IMR-90 (cell line): ENCODE results near the gene DNAAF3. TPM values are rescaled to one million over a fixed set of nuclear protein-coding genes. Genes with fewer than 3 reads are reported as not detected.

Experiments used
- ATAC-seq: fragments of 200-7000 bp; cut with Tn5 transposase; 2 replicates; pipeline ENCODE4 v1.9.1; 2020; ENCODE audit warnings: low read depth, mild to moderate bottlenecking, moderate library complexity
- BruUV-seq: library from RNA; stranded (reverse); fragments of 400-500 nt; replicated peaks from 2 replicates; lab custom pipeline; 2021; lab: Mats Ljungman, UMichigan
- CTCF ChIA-PET: fragments of 300-600 bp; formaldehyde crosslinking; extraction: SDS; loops from one replicate; lab custom pipeline; 2021; ENCODE audit warnings: antibody characterized with exemption; lab: Yijun Ruan, JAX
- POLR2A ChIA-PET: fragments of 300-600 bp; sonication (Branson Sonifier 250); formaldehyde crosslinking; loops from one replicate; lab custom pipeline; 2022; ENCODE audit warnings: antibody characterized with exemption; ENCODE audit not compliant: unreplicated experiment; lab: Charles Lee
- DNase-seq: peaks from one replicate; pipeline ENCODE4 v3.0.0; 2013
- H2AFZ ChIP-seq: replicated peaks from 2 replicates; pipeline ENCODE3; 2013; ENCODE audit warnings: low read length, mild to moderate bottlenecking; ENCODE audit not compliant: poor library complexity
- H2AK5ac ChIP-seq: 2 replicates; pipeline ENCODE4 v1.6.1; 2013; ENCODE audit warnings: low read depth, low read length, inconsistent platforms
- H2AK9ac ChIP-seq: replicated peaks from 2 replicates; pipeline ENCODE3; 2013; ENCODE audit warnings: mild to moderate bottlenecking, low read depth, low read length, moderate library complexity; ENCODE audit not compliant: poor library complexity
- H2BK120ac ChIP-seq: 2 replicates; pipeline ENCODE4 v1.6.1; 2013; ENCODE audit warnings: low read depth, low read length, inconsistent platforms
- H2BK15ac ChIP-seq: 3 replicates; pipeline ENCODE4 v1.6.1; 2013; ENCODE audit warnings: low read depth, low read length, inconsistent platforms
- H2BK20ac ChIP-seq: 2 replicates; pipeline ENCODE4 v1.6.1; 2013; ENCODE audit warnings: low read depth, mild to moderate bottlenecking, inconsistent platforms, low read length, moderate library complexity
- H2BK5ac ChIP-seq: 2 replicates; pipeline ENCODE4 v1.6.1; 2013; ENCODE audit warnings: mild to moderate bottlenecking, low read depth, low read length, inconsistent platforms; ENCODE audit not compliant: poor library complexity, severe bottlenecking
- H3K14ac ChIP-seq: replicated peaks from 2 replicates; pipeline ENCODE4 v1.6.1; 2013; ENCODE audit warnings: low read depth, low read length, inconsistent platforms
- H3K18ac ChIP-seq: 2 replicates; pipeline ENCODE4 v1.6.1; 2013; ENCODE audit warnings: low read depth, low read length, control low read depth
- H3K23ac ChIP-seq: 2 replicates; pipeline ENCODE4 v1.6.1; 2013; ENCODE audit warnings: low read depth, low read length, inconsistent platforms
- H3K27ac ChIP-seq: 2 replicates; pipeline ENCODE4 v1.5.1; 2013; ENCODE audit warnings: mild to moderate bottlenecking, control low read depth, low read length; ENCODE audit not compliant: insufficient read depth
- H3K27me3 ChIP-seq: 2 replicates; pipeline ENCODE4 v1.6.1; 2013; ENCODE audit warnings: low read length; ENCODE audit not compliant: control insufficient read depth, insufficient read depth
- H3K36me3 ChIP-seq: 2 replicates; pipeline ENCODE4 v1.6.1; 2013; ENCODE audit warnings: low read length, mixed read lengths; ENCODE audit not compliant: control insufficient read depth, insufficient read depth
- H3K4ac ChIP-seq: 2 replicates; pipeline ENCODE4 v1.6.1; 2013; ENCODE audit warnings: low read depth, low read length, inconsistent platforms
- H3K4me1 ChIP-seq: 2 replicates; pipeline ENCODE4 v1.6.1; 2013; ENCODE audit warnings: low read length, mixed read lengths; ENCODE audit not compliant: control insufficient read depth, insufficient read depth
- H3K4me2 ChIP-seq: 2 replicates; pipeline ENCODE4 v1.6.1; 2013; ENCODE audit warnings: low read depth, mild to moderate bottlenecking, control low read depth, low read length, moderate library complexity
- H3K4me3 ChIP-seq: 2 replicates; pipeline ENCODE4 v1.5.1; 2013; ENCODE audit warnings: low read depth, mild to moderate bottlenecking, control low read depth, low read length, moderate library complexity; ENCODE audit not compliant: insufficient read depth
- H3K56ac ChIP-seq: 2 replicates; pipeline ENCODE4 v1.6.1; 2013; ENCODE audit warnings: low read length, inconsistent platforms; ENCODE audit not compliant: insufficient read depth; ENCODE audit errors: extremely low read depth
- H3K79me1 ChIP-seq, 2 experiments: 2 replicates each; pipeline ENCODE4 v1.6.1; 2013; ENCODE audit warnings: low read length in 2 of 2, inconsistent platforms in 1 of 2, low read depth in 1 of 2
- H3K9ac ChIP-seq: 2 replicates; pipeline ENCODE4 v1.6.1; 2013; ENCODE audit warnings: low read depth, low read length, control low read depth
- H3K9me1 ChIP-seq: 2 replicates; pipeline ENCODE4 v1.6.1; 2013; ENCODE audit warnings: low read length, inconsistent platforms; ENCODE audit not compliant: insufficient read depth
- H3K9me3 ChIP-seq: 2 replicates; pipeline ENCODE4 v1.6.1; 2013; ENCODE audit warnings: low read length; ENCODE audit not compliant: control insufficient read depth, insufficient read depth
- H4K20me1 ChIP-seq: 2 replicates; pipeline ENCODE4 v1.6.1; 2013; ENCODE audit warnings: low read length, inconsistent platforms; ENCODE audit not compliant: insufficient read depth
- H4K5ac ChIP-seq: 2 replicates; pipeline ENCODE4 v1.6.1; 2013; ENCODE audit warnings: mild to moderate bottlenecking, low read depth, low read length, control low read depth
- H4K8ac ChIP-seq, 2 experiments: 2 replicates each; pipeline ENCODE4 v1.6.1; 2013; ENCODE audit warnings: low read depth in 2 of 2, low read length in 2 of 2, control low read depth in 1 of 2, inconsistent platforms in 1 of 2
- H4K91ac ChIP-seq: 2 replicates; pipeline ENCODE4 v1.6.1; 2013; ENCODE audit warnings: low read depth, low read length, inconsistent platforms; ENCODE audit not compliant: insufficient read depth
- BHLHE40 ChIP-seq: fragments of 150-350 bp; IDR thresholded peaks from 2 replicates; pipeline ENCODE4 v1.6.1; 2016; ENCODE audit warnings: mild to moderate bottlenecking, low read depth, low read length
- CEBPB ChIP-seq: IDR thresholded peaks from 2 replicates; pipeline ENCODE4 v1.6.1; 2012; ENCODE audit warnings: low read depth, low read length, improper control_type of control experiment
- CHD1 ChIP-seq: IDR thresholded peaks from 2 replicates; pipeline ENCODE4 v1.6.1; 2012; ENCODE audit warnings: low read depth, low read length, improper control_type of control experiment
- FOS ChIP-seq: fragments of 150-350 bp; IDR thresholded peaks from 2 replicates; pipeline ENCODE4 v1.6.1; 2016; ENCODE audit warnings: low read depth, low read length
- MXI1 ChIP-seq: IDR thresholded peaks from 2 replicates; pipeline ENCODE4 v1.6.1; 2012; ENCODE audit warnings: low read depth, mild to moderate bottlenecking, low read length, moderate library complexity, borderline replicate concordance
- NFE2L2 ChIP-seq: fragments of 150-350 bp; IDR thresholded peaks from 2 replicates; pipeline ENCODE4 v1.6.1; 2016; ENCODE audit warnings: low read depth, mild to moderate bottlenecking, low read length
- POLR2A ChIP-seq: IDR thresholded peaks from 2 replicates; pipeline ENCODE4 v1.6.1; 2012; ENCODE audit warnings: mild to moderate bottlenecking, low read depth, low read length
- RFX5 ChIP-seq: IDR thresholded peaks from 2 replicates; pipeline ENCODE4 v1.8.0; 2012; ENCODE audit warnings: low read depth, mild to moderate bottlenecking, low read length, moderate library complexity
- SMC3 ChIP-seq: fragments of 150-350 bp; IDR thresholded peaks from 2 replicates; pipeline ENCODE4 v1.6.1; 2016; ENCODE audit warnings: low read depth, mild to moderate bottlenecking, antibody characterized with exemption, low read length, moderate library complexity
- USF2 ChIP-seq: fragments of 150-350 bp; IDR thresholded peaks from 2 replicates; pipeline ENCODE4 v1.6.1; 2017; ENCODE audit warnings: mild to moderate bottlenecking, antibody characterized with exemption, low read length, low read depth
- WGBS, 2 experiments: methylation state at CpG; one replicate each; pipeline versions ENCODE4 v1.1.5 to v1.1.7; 2013; ENCODE audit warnings: missing lambda C conversion rate in 2 of 2; ENCODE audit not compliant: insufficient read length in 1 of 2; ENCODE audit errors: extremely low coverage in 2 of 2; 5-methylcytosine and 5-hydroxymethylcytosine counted together
- dilution Hi-C: fragments of 300-500 bp; cut with HindIII; formaldehyde crosslinking; loops from one replicate; pipeline ENCODE4 v1.14.3; 2018; ENCODE audit warnings: low sequenced_read_pairs; ENCODE audit not compliant: unreplicated experiment
- in situ Hi-C: fragments of 300-500 bp; cut with MboI; formaldehyde crosslinking; loops from 3 replicates; pipeline ENCODE4 v1.14.3; 2019; ENCODE audit warnings: low sequenced_read_pairs, inconsistent platforms, mixed read lengths
- intact Hi-C: fragments of 100-400 bp; cut with micrococcal nuclease; formaldehyde crosslinking; loops from 2 replicates; pipeline ENCODE4 v1.10.0; 2022
- polyA plus RNA-seq, 3 experiments: library from polyadenylated mRNA; depleted of rRNA; stranded (reverse); fragments of >200 nt; gene quantifications; 2 replicates each; pipeline ENCODE4 v1.2.3, GENCODE V29; 2012; ENCODE audit warnings: low replicate concordance in 1 of 3
- total RNA-seq: library from RNA; depleted of rRNA; stranded (reverse); fragments of >200 nt; gene quantifications from 2 replicates; pipeline ENCODE4 v1.2.3, GENCODE V29; 2012
- TF ChIP-seq, protein P1 (sequence below): fragments of 150-350 bp; IDR thresholded peaks from 2 replicates; pipeline ENCODE4 v1.6.1; 2016; ENCODE audit warnings: low read depth, mild to moderate bottlenecking, low read length, moderate library complexity, borderline replicate concordance

DNAAF3 gene
- total and polyA plus RNA-seq, 2 of the 4 experiments (the other 2 are of a cell fraction), result 0.34 TPM; not detected in 1

DNA sequence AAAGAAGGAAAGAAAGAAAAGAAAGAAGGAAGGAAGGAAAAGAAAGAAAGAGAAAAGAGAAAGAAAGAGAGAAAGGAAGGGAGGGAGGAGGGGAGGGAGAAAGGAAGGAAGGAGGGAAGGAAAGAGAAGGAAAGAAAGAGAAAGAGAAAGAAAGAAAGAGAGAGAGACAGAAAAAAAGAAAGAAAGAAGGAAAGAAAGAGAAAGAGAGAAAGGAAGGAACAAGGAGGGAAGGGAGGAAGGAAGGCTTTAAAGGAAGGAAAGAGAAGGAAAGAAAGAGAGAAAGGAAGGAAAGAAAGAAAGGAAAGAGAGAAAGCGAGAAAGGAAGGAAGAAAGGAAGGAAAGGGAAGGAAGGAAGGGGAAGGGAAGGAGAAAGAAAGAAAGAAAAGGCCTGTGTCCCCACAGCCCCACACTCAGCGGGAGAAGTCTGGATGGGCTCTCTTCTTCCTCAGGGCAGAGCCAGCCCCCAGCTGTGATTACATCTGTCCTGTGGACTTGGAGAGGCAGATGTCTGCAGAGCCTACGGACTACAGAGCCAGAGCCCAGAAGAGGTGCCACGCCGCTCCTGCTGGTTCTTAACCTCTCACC, 33.3 kb upstream of the DNAAF3 start:
- H4K5ac ChIP-seq, result no peak overlapping the region
- H2AFZ ChIP-seq, result no peak overlapping the region
- H3K79me1 ChIP-seq, result no peaks in the 10 kb centered on the region
- H3K4me2 ChIP-seq, result no peak overlapping the region
- H2AK5ac ChIP-seq, result no peak overlapping the region
- ChIA-PET POLR2A (interaction anchor here (0.6 kb wide), 1 partner anchor 1087 kb away, joined by 3 read pairs; no protein-coding TSS in a partner anchor), CTCF (no interaction called here)
- no CpG with 5 or more reads among the region's 5 CpGs for WGBS, 2 experiments
- no peak overlapping the region for H3K9ac ChIP-seq
- no TSS peak for BruUV-seq
- TF ChIP-seq NFE2L2 (no peak), CEBPB (no peak), RFX5 (no peak), FOS (no peak), BHLHE40 (no peak), MXI1 (no peak), USF2 (no peak), SMC3 (no peak), CHD1 (no peak), POLR2A (no peak)
- TF ChIP-seq, protein P1, sequence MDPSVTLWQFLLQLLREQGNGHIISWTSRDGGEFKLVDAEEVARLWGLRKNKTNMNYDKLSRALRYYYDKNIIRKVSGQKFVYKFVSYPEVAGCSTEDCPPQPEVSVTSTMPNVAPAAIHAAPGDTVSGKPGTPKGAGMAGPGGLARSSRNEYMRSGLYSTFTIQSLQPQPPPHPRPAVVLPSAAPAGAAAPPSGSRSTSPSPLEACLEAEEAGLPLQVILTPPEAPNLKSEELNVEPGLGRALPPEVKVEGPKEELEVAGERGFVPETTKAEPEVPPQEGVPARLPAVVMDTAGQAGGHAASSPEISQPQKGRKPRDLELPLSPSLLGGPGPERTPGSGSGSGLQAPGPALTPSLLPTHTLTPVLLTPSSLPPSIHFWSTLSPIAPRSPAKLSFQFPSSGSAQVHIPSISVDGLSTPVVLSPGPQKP, result no peak
- H3K14ac ChIP-seq, result no peak overlapping the region
- no peaks in the 10 kb centered on the region for H3K9me3 ChIP-seq
- no peak overlapping the region for H3K4ac ChIP-seq
- H2BK5ac ChIP-seq, result no peak overlapping the region
- DNase-seq, result no peak
- H4K91ac ChIP-seq, result no peak overlapping the region
- H3K36me3 ChIP-seq, result no peaks in the 10 kb centered on the region
- H2BK15ac ChIP-seq, result no peak overlapping the region
- H3K18ac ChIP-seq, result no peak overlapping the region
- no peak for ATAC-seq
- no peaks in the 10 kb centered on the region for H3K4me1 ChIP-seq
- H2AK9ac ChIP-seq, result no peak overlapping the region
- H3K9me1 ChIP-seq, result no peaks in the 10 kb centered on the region; the same call in 1 of the 2 replicates
- H2BK20ac ChIP-seq, result no peak overlapping the region
- H4K20me1 ChIP-seq, result no peaks in the 10 kb centered on the region
- no peak overlapping the region for H3K27ac ChIP-seq
- no peak overlapping the region for H3K56ac ChIP-seq
- H3K23ac ChIP-seq, result no peak overlapping the region
- dilution Hi-C loops (no loop called here), in situ Hi-C loops (no loop called here), intact Hi-C loops (no loop called here)
- H3K4me3 ChIP-seq, result no peak overlapping the region
- no peak overlapping the region for H4K8ac ChIP-seq
- peaks cover 2% of the 10 kb centered on the region for H3K27me3 ChIP-seq
- H2BK120ac ChIP-seq, result no peak overlapping the region
